Left forelimb (tissue), 1 donor: ENCODE results near the gene SPPL2A.
"Not testable (repeated sequence)": the region's sequence is repeated elsewhere in the genome, so short reads cannot be mapped to it uniquely, and the experiment has no call there.

Source experiments
- DNase-seq: peaks from one replicate; pipeline ENCODE4 v3.0.0-alpha.2; 2018; ENCODE audit warnings: low spot score

Gene SPPL2A

GRCh38 chr15:50767332-50767861 lies 1.9 kb upstream of the SPPL2A start:
- DNase-seq, result no peak

GRCh38 chr15:50764461-50765194 lies 878 bp downstream of the SPPL2A start:
- DNase-seq, result no peak

GRCh38 chr15:50758712-50759205 lies 6.7 kb downstream of the SPPL2A start:
- no peak for DNase-seq

GRCh38 chr15:50753463-50753862 lies 12.0 kb downstream of the SPPL2A start:
- no peak for DNase-seq

GRCh38 chr15:50751394-50751793 lies 14.1 kb downstream of the SPPL2A start:
- DNase-seq, result no peak

GRCh38 chr15:50750227-50750705 lies 15.2 kb downstream of the SPPL2A start:
- DNase-seq, result no peak

- no peak for DNase-seq
These were observed 18.0 kb downstream of the SPPL2A start for GRCh38 chr15:50747523-50747922.

GRCh38 chr15:50744601-50745000 lies 20.9 kb downstream of the SPPL2A start:
- no peak for DNase-seq

- DNase-seq, result no peak
These were observed 24.6 kb downstream of the SPPL2A start for GRCh38 chr15:50740955-50741354.

GRCh38 chr15:50736823-50737222 lies 28.7 kb downstream of the SPPL2A start:
- no peak for DNase-seq

- DNase-seq, result no peak
These were observed 30.4 kb downstream of the SPPL2A start for GRCh38 chr15:50735156-50735555.

- no peak for DNase-seq
These were observed 39.2 kb downstream of the SPPL2A start for GRCh38 chr15:50726315-50726714.

- no peak for DNase-seq
These were observed 46.8 kb downstream of the SPPL2A start for GRCh38 chr15:50718700-50719125.

GRCh38 chr15:50712018-50712417 lies 53.5 kb downstream of the SPPL2A start:
- DNase-seq, result no peak

- no peak for DNase-seq
These were observed 54.9 kb downstream of the SPPL2A start for GRCh38 chr15:50710585-50710984.

- DNase-seq, result no peak
These were observed 57.6 kb downstream of the SPPL2A start for GRCh38 chr15:50707878-50708427.

GRCh38 chr15:50702762-50703334 lies 62.7 kb downstream of the SPPL2A start:
- no peak for DNase-seq

GRCh38 chr15:50698101-50698500 lies 67.4 kb downstream of the SPPL2A start:
- DNase-seq, result no peak

GRCh38 chr15:50697109-50697797 lies 68.3 kb downstream of the SPPL2A start:
- no peak for DNase-seq

GRCh38 chr15:50694634-50695165 lies 70.8 kb downstream of the SPPL2A start:
- DNase-seq, result not testable (repeated sequence)

GRCh38 chr15:50687302-50687902 lies 78.1 kb downstream of the SPPL2A start:
- no peak for DNase-seq
